Kidney epithelial cell (primary cell): ENCODE results near the gene CACNB2. TPM values are rescaled to one million over a fixed set of nuclear protein-coding genes. Genes with fewer than 3 reads are reported as not detected.

ENCODE experiments used
- DNase-seq: peaks from one replicate; pipeline ENCODE4 v3.0.0-alpha.2; 2010; ENCODE audit warnings: low read depth
- H3K27me3 ChIP-seq: 2 replicates; pipeline ENCODE4 v1.6.0; 2011; ENCODE audit warnings: low read length; ENCODE audit not compliant: control insufficient read depth, insufficient read depth
- H3K36me3 ChIP-seq: 2 replicates; pipeline ENCODE4 v1.5.1; 2011; ENCODE audit warnings: low read length; ENCODE audit not compliant: control insufficient read depth, insufficient read depth
- H3K4me3 ChIP-seq: 2 replicates; pipeline ENCODE4 v1.5.1; 2011; ENCODE audit warnings: low read depth, mild to moderate bottlenecking, control low read depth, low read length
- CTCF ChIP-seq: IDR thresholded peaks from 2 replicates; pipeline ENCODE4 v1.5.1; 2011; ENCODE audit warnings: mild to moderate bottlenecking, moderate library complexity, low read length, control low read depth, inconsistent platforms; ENCODE audit not compliant: insufficient read depth, poor library complexity, severe bottlenecking
- total RNA-seq: library from RNA; depleted of rRNA; stranded (reverse); fragments of >200 nt; gene quantifications from 2 replicates; pipeline ENCODE4 v1.2.3, GENCODE V29; 2015

Gene CACNB2
- total RNA-seq, result 0.04 and 0.21 TPM in 2 replicates

GRCh38 chr10:18140149-18140956 is at the start of gene CACNB2:
TSS of gene CACNB2 (plus strand) at chr10:18140424.
- H3K27me3 ChIP-seq, result peaks cover 17% of the 10 kb centered on the region
- H3K36me3 ChIP-seq, result no peaks in the 10 kb centered on the region
- peak within 1 kb of the TSS; percentile 46 for H3K4me3 ChIP-seq
- TF ChIP-seq CTCF, result no peak
- no peak for DNase-seq

GRCh38 chr10:18094332-18094731 is 45.9 kb upstream of the CACNB2 start:
- Histone ChIP-seq H3K4me3 (no peak overlapping the region), H3K36me3 (no peaks in the 10 kb centered on the region), H3K27me3 (no peaks in the 10 kb centered on the region)
- TF ChIP-seq CTCF, result no peak
- DNase-seq, result no peak

- Histone ChIP-seq H3K4me3 (no peak overlapping the region), H3K27me3 (no peaks in the 10 kb centered on the region), H3K36me3 (no peaks in the 10 kb centered on the region)
- TF ChIP-seq CTCF, result no peak
- DNase-seq, result no peak
Observed at GRCh38 chr10:18094793-18095192, 45.4 kb upstream of the CACNB2 start.

GRCh38 chr10:18097524-18097923 is 42.7 kb upstream of the CACNB2 start:
- no peak for TF ChIP-seq CTCF
- H3K27me3 ChIP-seq, result no peaks in the 10 kb centered on the region
- H3K4me3 ChIP-seq, result no peak overlapping the region
- no peaks in the 10 kb centered on the region for H3K36me3 ChIP-seq
- no peak for DNase-seq

- H3K27me3 ChIP-seq, result no peaks in the 10 kb centered on the region
- H3K36me3 ChIP-seq, result no peaks in the 10 kb centered on the region
- no peak for DNase-seq
- no peak for TF ChIP-seq CTCF
- no peak overlapping the region for H3K4me3 ChIP-seq
Observed at GRCh38 chr10:18098201-18098600, 42.0 kb upstream of the CACNB2 start.

- no peak for TF ChIP-seq CTCF
- no peaks in the 10 kb centered on the region for H3K36me3 ChIP-seq
- DNase-seq, result no peak
- no peaks in the 10 kb centered on the region for H3K27me3 ChIP-seq
- H3K4me3 ChIP-seq, result no peak overlapping the region
Observed at GRCh38 chr10:18099415-18099814, 40.8 kb upstream of the CACNB2 start.
